ENCODE data around the gene SPSB1.

SPSB1 gene

DNA sequence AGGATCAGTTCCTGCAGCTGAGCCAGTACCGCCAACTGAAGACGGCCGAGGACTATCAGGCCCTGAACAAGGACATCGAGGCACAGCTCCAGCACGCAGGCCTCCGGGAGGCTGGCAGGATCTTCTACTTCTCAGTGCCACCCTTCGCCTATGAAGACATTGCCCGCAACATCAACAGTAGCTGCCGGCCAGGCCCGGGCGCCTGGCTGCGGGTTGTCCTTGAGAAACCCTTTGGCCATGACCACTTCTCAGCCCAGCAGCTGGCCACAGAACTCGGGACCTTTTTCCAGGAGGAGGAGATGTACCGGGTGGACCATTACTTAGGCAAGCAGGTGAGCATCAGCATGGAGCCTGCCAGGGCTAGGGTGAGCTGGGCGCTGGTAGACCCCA, 47.5 kb upstream of the SPSB1 start:
- no peak overlapping the region for H3K4me2 ChIP-seq (ENCODE audit: low read depth, low read length)
- TF ChIP-seq EZH2 (optimal IDR thresholded peaks at IDR 0.05; ENCODE audit: low read depth, low read length) (no peak), EZH2phosphoT487 (IDR thresholded peaks at IDR 0.05; ENCODE audit: low read length) (no peak)
- TF ChIP-seq, protein P1, sequence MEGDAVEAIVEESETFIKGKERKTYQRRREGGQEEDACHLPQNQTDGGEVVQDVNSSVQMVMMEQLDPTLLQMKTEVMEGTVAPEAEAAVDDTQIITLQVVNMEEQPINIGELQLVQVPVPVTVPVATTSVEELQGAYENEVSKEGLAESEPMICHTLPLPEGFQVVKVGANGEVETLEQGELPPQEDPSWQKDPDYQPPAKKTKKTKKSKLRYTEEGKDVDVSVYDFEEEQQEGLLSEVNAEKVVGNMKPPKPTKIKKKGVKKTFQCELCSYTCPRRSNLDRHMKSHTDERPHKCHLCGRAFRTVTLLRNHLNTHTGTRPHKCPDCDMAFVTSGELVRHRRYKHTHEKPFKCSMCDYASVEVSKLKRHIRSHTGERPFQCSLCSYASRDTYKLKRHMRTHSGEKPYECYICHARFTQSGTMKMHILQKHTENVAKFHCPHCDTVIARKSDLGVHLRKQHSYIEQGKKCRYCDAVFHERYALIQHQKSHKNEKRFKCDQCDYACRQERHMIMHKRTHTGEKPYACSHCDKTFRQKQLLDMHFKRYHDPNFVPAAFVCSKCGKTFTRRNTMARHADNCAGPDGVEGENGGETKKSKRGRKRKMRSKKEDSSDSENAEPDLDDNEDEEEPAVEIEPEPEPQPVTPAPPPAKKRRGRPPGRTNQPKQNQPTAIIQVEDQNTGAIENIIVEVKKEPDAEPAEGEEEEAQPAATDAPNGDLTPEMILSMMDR (IDR thresholded peaks at IDR 0.05; ENCODE audit: low read length) = no peak
- no peak overlapping the region for H3K27ac ChIP-seq (ENCODE audit: low read length)
- no peak overlapping the region for H3K9ac ChIP-seq (ENCODE audit: low read length)
- no peaks in the 10 kb centered on the region for H4K20me1 ChIP-seq (ENCODE audit: insufficient read depth, low read length)
- no peak overlapping the region for H2AFZ ChIP-seq (ENCODE audit: low read length)
- no peak overlapping the region for H3K4me3 ChIP-seq (ENCODE audit: low read length)
- H3K36me3 ChIP-seq (replicated peaks; ENCODE audit: insufficient read depth, low read length) = no peaks in the 10 kb centered on the region
- H3K4me1 ChIP-seq (ENCODE audit: low read length) = peaks cover 3% of the 10 kb centered on the region
- no peaks in the 10 kb centered on the region for H3F3A ChIP-seq (ENCODE audit: insufficient read depth, low read length)
- no peaks in the 10 kb centered on the region for H3K79me2 ChIP-seq (ENCODE audit: low read length)
- no peaks in the 10 kb centered on the region for H3K27me3 ChIP-seq (replicated peaks; ENCODE audit: insufficient read depth, low read length)
- no peaks in the 10 kb centered on the region for H3K9me3 ChIP-seq (replicated peaks; ENCODE audit: insufficient read depth, low read length)
- no peak for DNase-seq
- no peaks in the 10 kb centered on the region for H3K9me2 ChIP-seq (replicated peaks; ENCODE audit: insufficient read depth, low read length)

DNA sequence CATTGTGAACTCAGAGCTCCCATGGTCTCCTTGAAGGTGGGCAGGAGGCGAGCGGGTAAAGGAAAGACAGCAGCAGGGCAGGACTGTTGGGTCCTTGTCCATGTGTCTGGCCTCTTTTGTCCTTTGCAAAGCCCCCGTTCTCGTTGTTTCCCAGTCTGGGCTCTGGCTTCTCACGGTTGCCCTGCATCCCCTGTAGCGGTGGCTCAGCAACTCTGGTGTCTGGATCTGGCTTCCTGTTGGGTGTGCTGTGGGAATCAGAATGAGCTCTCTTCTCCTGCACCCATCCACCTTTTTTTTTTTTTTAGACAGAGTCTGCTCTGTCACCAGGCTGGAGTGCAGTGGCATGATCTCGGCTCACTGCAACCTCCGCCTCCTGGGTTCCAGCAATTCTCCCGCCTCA, 47.0 kb upstream of the SPSB1 start:
- DNase-seq = no peak
- Histone ChIP-seq H4K20me1 (ENCODE audit: insufficient read depth, low read length) (no peaks in the 10 kb centered on the region), H3K27me3 (replicated peaks; ENCODE audit: insufficient read depth, low read length) (no peaks in the 10 kb centered on the region), H3K9me3 (replicated peaks; ENCODE audit: insufficient read depth, low read length) (no peaks in the 10 kb centered on the region), H3K36me3 (replicated peaks; ENCODE audit: insufficient read depth, low read length) (no peaks in the 10 kb centered on the region), H3K4me3 (ENCODE audit: low read length) (no peak overlapping the region), H2AFZ (ENCODE audit: low read length) (no peak overlapping the region), H3K27ac (ENCODE audit: low read length) (no peak overlapping the region), H3F3A (ENCODE audit: insufficient read depth, low read length) (no peaks in the 10 kb centered on the region), H3K9me2 (replicated peaks; ENCODE audit: insufficient read depth, low read length) (no peaks in the 10 kb centered on the region), H3K4me1 (ENCODE audit: low read length) (no peaks in the 10 kb centered on the region), H3K79me2 (ENCODE audit: low read length) (no peaks in the 10 kb centered on the region), H3K4me2 (ENCODE audit: low read depth, low read length) (no peak overlapping the region), H3K9ac (ENCODE audit: low read length) (no peak overlapping the region)
- TF ChIP-seq EZH2 (optimal IDR thresholded peaks at IDR 0.05; ENCODE audit: low read depth, low read length) = no peak

DNA sequence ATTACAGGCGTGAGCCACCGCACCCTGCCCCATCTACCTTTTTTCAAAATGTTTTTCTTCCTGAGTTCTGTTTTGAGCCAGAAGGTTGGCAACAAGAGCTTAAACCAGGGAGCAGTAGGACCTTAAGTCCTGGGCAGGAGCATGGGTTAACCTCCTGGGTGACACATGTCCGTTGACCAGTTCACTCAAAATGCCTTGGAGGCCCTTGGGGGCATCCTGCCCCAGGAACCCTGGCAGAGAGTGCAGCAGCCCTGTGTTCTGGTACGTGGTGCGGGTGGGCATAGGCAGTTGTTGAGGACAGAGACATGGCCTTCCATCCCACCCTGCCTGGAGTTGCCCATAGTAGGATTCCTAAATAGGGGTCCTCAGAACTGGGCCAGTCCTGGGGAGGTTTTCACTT, 46.5 kb upstream of the SPSB1 start:
- no peak overlapping the region for H3K27ac ChIP-seq (ENCODE audit: low read length)
- H3K4me1 ChIP-seq (ENCODE audit: low read length) = no peaks in the 10 kb centered on the region
- no peaks in the 10 kb centered on the region for H3F3A ChIP-seq (ENCODE audit: insufficient read depth, low read length)
- no peaks in the 10 kb centered on the region for H3K9me3 ChIP-seq (replicated peaks; ENCODE audit: insufficient read depth, low read length)
- DNase-seq = no peak
- no peaks in the 10 kb centered on the region for H3K27me3 ChIP-seq (replicated peaks; ENCODE audit: insufficient read depth, low read length)
- TF ChIP-seq EZH2phosphoT487 (IDR thresholded peaks at IDR 0.05; ENCODE audit: low read length) = no peak
- TF ChIP-seq, protein P1 (IDR thresholded peaks at IDR 0.05; ENCODE audit: low read length) = no peak
- TF ChIP-seq EZH2 (optimal IDR thresholded peaks at IDR 0.05; ENCODE audit: low read depth, low read length) = no peak
- no peak overlapping the region for H3K4me3 ChIP-seq (ENCODE audit: low read length)
- H3K79me2 ChIP-seq (ENCODE audit: low read length) = no peaks in the 10 kb centered on the region
- H3K9me2 ChIP-seq (replicated peaks; ENCODE audit: insufficient read depth, low read length) = no peaks in the 10 kb centered on the region
- no peaks in the 10 kb centered on the region for H3K36me3 ChIP-seq (replicated peaks; ENCODE audit: insufficient read depth, low read length)
- H2AFZ ChIP-seq (ENCODE audit: low read length) = no peak overlapping the region
- no peaks in the 10 kb centered on the region for H4K20me1 ChIP-seq (ENCODE audit: insufficient read depth, low read length)
- no peak overlapping the region for H3K9ac ChIP-seq (ENCODE audit: low read length)
- H3K4me2 ChIP-seq (ENCODE audit: low read depth, low read length) = no peak overlapping the region

DNA sequence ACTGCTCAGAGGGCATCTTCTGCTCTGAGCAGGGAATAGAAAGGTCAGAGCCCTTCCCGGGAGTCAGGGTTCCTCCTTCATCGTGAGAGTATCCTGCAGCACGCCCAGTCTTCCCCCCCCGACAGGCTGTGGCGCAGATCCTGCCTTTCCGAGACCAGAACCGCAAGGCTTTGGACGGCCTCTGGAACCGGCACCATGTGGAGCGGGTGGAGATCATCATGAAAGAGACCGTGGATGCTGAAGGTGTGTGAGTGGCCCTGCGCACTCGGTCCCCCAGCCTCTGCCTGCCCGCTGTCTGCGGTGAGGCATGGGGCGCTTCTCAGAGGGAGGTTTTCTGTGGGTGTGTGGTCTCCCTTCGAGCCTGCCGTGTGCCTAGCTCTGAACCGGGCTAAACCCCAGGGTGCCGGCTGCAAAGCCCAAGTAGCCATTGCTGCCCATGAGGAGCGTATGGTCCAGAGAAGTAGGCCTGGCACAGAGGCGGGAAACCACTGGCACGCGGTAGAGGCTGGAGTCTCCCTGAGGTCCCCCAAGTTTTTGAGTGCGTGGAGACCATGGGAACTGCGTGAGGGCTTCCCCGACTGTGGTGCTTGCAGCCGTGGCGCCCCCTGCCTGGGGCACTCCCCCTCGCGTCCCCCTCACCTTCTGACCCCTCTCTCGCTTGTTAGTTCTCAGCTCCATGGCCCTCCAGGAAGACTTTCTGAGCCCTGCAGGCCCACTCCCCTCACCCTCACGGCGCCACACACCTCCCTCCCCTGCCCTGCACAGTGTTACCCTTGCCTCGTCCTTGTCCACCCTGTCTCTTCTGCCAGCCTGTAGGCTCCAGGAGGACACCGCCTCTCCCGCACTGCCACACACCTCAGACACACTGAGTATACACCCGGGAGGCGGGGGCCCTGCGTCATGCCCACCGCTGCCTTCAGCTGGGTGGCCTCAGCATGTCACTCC, 45.6 kb upstream of the SPSB1 start:
- H3K4me1 ChIP-seq (ENCODE audit: low read length) = no peaks in the 10 kb centered on the region

More for the DNA sequence above, 45.6 kb upstream of the SPSB1 start:
- H3K27me3 ChIP-seq (replicated peaks; ENCODE audit: insufficient read depth, low read length) = no peaks in the 10 kb centered on the region
- no peak overlapping the region for H3K4me2 ChIP-seq (ENCODE audit: low read depth, low read length)
- H2AFZ ChIP-seq (ENCODE audit: low read length) = no peak overlapping the region
- H3K4me3 ChIP-seq (ENCODE audit: low read length) = no peak overlapping the region
- H4K20me1 ChIP-seq (ENCODE audit: insufficient read depth, low read length) = no peaks in the 10 kb centered on the region
- no peaks in the 10 kb centered on the region for H3K9me2 ChIP-seq (replicated peaks; ENCODE audit: insufficient read depth, low read length)
- no peak overlapping the region for H3K9ac ChIP-seq (ENCODE audit: low read length)
- H3K9me3 ChIP-seq (replicated peaks; ENCODE audit: insufficient read depth, low read length) = no peaks in the 10 kb centered on the region
- H3K27ac ChIP-seq (ENCODE audit: low read length) = no peak overlapping the region
- no peaks in the 10 kb centered on the region for H3K36me3 ChIP-seq (replicated peaks; ENCODE audit: insufficient read depth, low read length)
- no peaks in the 10 kb centered on the region for H3F3A ChIP-seq (ENCODE audit: insufficient read depth, low read length)
- DNase-seq = no peak
- no peaks in the 10 kb centered on the region for H3K79me2 ChIP-seq (ENCODE audit: low read length)
- TF ChIP-seq EZH2 (optimal IDR thresholded peaks at IDR 0.05; ENCODE audit: low read depth, low read length) (no peak), EZH2phosphoT487 (IDR thresholded peaks at IDR 0.05; ENCODE audit: low read length) (no peak)
- TF ChIP-seq, protein P1 (IDR thresholded peaks at IDR 0.05; ENCODE audit: low read length) = no peak
